GM12892 (cell line): ENCODE results near the gene FKBP15.

ENCODE experiments used
- POLR2A ChIP-seq: IDR thresholded peaks from 2 replicates; pipeline ENCODE4 v1.6.1; 2011; ENCODE audit warnings: low read depth, low read length, control low read depth
- POLR2AphosphoS5 ChIP-seq: IDR thresholded peaks from 2 replicates; pipeline ENCODE4 v1.6.1; 2011; ENCODE audit warnings: low read depth, low read length, control low read depth

DNA sequence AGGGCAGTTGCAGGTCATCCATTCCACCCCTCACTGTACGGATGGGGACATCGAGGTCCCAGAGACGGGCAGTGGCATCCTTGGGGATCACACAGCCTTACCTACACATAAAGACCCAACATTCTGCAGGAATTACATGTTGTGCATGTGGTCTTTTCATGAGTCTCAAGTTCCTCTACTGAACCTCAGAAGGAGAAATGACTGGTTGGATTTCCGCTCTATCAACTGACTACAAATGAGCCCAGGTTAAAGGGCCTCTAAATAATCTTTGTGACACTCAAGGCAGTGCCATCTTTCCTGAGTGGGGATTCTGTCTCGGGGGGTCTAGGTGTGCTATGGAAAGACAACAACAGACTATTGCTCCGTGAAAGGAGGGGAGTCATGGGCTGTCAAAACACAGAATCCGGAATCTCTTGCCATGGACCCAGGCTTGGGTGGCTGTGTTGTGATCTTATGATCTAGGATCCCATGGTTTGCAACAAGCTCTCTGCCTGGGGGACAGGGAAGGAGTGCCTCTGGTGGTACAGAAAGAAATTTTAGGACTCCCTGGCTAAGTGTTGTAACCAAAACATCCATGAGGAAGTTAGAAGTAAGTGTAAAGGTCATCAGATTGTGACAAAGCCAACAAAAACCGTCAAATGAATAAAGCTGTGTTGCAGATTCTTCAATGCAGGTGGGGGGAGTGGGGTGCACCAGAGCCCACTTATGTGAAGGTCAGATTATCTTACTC, 72.1 kb downstream of the FKBP15 start:
- TF ChIP-seq POLR2AphosphoS5: no peak
- TF ChIP-seq POLR2A: no peak
